ENCODE measurements around the gene ANKRD62. TPM values are rescaled to one million over a fixed set of nuclear protein-coding genes. Genes with fewer than 3 reads are reported as not detected.
"Not testable (repeated sequence)": the region's sequence is repeated elsewhere in the genome, so short reads cannot be mapped to it uniquely, and the experiment has no call there.

The ANKRD62 gene
- total and polyA plus RNA-seq, 4 experiments from 2014 or later, result not detected

- H3K36me3 Mint-ChIP-seq, result no peaks in the 10 kb centered on the region
- no peak overlapping the region for H3K4me3 Mint-ChIP-seq
- Histone ChIP-seq H3K9me3 (ENCODE audit: control insufficient read depth in 1 of 2, low read length in 2 of 2) (no peaks in the 10 kb centered on the region), H3K27ac (ENCODE audit: low read depth, low read length) (no peak overlapping the region), H3K27me3 (ENCODE audit: insufficient read depth, low read length) (no peaks in the 10 kb centered on the region), H3K4me1 (ENCODE audit: insufficient read depth, low read length) (no peaks in the 10 kb centered on the region), H3K4me3 (ENCODE audit: low read length in 2 of 2) (no peak overlapping the region), H3K36me3 (ENCODE audit: insufficient read depth, low read length) (no peaks in the 10 kb centered on the region)
- H3K9me3 Mint-ChIP-seq, result no peaks in the 10 kb centered on the region
- no peaks in the 10 kb centered on the region for H3K4me1 Mint-ChIP-seq
- intact Hi-C loops (cut with micrococcal nuclease), result no loop called here
- peaks cover 3 to 7% of the 10 kb centered on the region in 2 donors for H3K27me3 Mint-ChIP-seq
- CTCF ChIA-PET (ENCODE audit: partially characterized antibody), result no interaction called here
- DNase-seq, result no peak
- POLR2A ChIA-PET (ENCODE audit: partially characterized antibody), result no interaction called here
- H3K27ac Mint-ChIP-seq, result no peak overlapping the region
Observed at GRCh38 chr18:12067671-12068070, 26.0 kb upstream of the ANKRD62 start.

GRCh38 chr18:12068316-12068949 is 25.2 kb upstream of the ANKRD62 start:
- H3K4me1 Mint-ChIP-seq; H3K36me3 ChIP-seq (ENCODE audit: insufficient read depth, low read length); H3K27me3 Mint-ChIP-seq; H3K9me3 Mint-ChIP-seq; H3K4me1 ChIP-seq (ENCODE audit: insufficient read depth, low read length); H3K27ac ChIP-seq (ENCODE audit: low read depth, low read length); H3K27me3 ChIP-seq (ENCODE audit: insufficient read depth, low read length); H3K9me3 ChIP-seq (ENCODE audit: control insufficient read depth in 1 of 2, low read length in 2 of 2); H3K4me3 Mint-ChIP-seq; DNase-seq; H3K4me3 ChIP-seq (ENCODE audit: low read length in 2 of 2); H3K36me3 Mint-ChIP-seq; intact Hi-C loops (cut with micrococcal nuclease); H3K27ac Mint-ChIP-seq; CTCF ChIA-PET (ENCODE audit: partially characterized antibody); POLR2A ChIA-PET (ENCODE audit: partially characterized antibody): not testable (repeated sequence)

DNA sequence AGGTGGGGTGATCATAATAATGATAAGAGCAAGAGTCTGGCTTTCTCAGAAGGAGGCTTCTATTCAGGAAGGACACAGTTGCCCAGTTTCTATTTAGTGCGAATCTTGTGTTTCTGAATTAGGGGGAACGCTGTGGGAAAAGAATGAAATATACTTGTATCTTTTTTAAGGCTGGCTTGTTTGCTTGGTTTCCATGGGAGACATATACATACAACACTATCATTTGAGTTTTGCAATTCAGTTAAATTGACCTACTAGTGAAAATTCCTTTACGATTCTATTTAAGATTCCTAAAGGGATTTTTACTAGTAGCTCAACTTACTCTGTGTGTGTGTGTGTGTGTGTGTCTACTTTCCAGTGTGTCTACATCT is 24.7 kb upstream of the ANKRD62 start:
- CTCF ChIA-PET (ENCODE audit: partially characterized antibody), result no interaction called here
- Mint-ChIP-seq H3K27ac (no peak overlapping the region), H3K27me3 (peaks cover 3 to 7% of the 10 kb centered on the region in 2 donors), H3K4me3 (no peak overlapping the region), H3K4me1 (no peaks in the 10 kb centered on the region), H3K36me3 (no peaks in the 10 kb centered on the region), H3K9me3 (no peaks in the 10 kb centered on the region)
- H3K4me3 ChIP-seq (ENCODE audit: low read length in 2 of 2), result no peak overlapping the region
- H3K4me1 ChIP-seq (ENCODE audit: insufficient read depth, low read length), result no peaks in the 10 kb centered on the region
- DNase-seq, result no peak
- H3K9me3 ChIP-seq (ENCODE audit: control insufficient read depth in 1 of 2, low read length in 2 of 2), result no peaks in the 10 kb centered on the region
- no peaks in the 10 kb centered on the region for H3K36me3 ChIP-seq (ENCODE audit: insufficient read depth, low read length)
- intact Hi-C loops (cut with micrococcal nuclease), result no loop called here
- H3K27ac ChIP-seq (ENCODE audit: low read depth, low read length), result no peak overlapping the region
- H3K27me3 ChIP-seq (ENCODE audit: insufficient read depth, low read length), result no peaks in the 10 kb centered on the region
- POLR2A ChIA-PET (ENCODE audit: partially characterized antibody), result no interaction called here

DNA sequence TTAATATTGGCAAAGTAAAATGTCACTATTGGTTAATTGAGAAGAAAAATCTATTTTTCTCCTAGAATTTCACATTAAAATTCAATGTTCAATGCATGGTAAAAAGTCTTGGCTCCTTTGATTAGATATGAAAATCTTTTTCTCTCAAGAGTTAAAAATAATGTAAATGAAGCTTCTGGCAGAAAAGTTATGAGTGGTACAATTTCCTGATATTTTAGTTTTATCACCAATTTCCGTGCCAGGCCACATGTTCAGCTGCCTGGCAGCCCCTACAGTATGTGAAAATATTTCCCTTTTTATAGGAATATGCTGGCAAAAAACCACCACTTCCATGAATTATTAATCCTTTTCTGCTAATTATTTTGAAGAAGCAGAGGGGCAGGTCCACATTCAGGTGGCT is 22.6 kb upstream of the ANKRD62 start:
- CTCF ChIA-PET (ENCODE audit: partially characterized antibody); H3K4me3 Mint-ChIP-seq; H3K36me3 ChIP-seq (ENCODE audit: insufficient read depth, low read length); H3K4me1 Mint-ChIP-seq; POLR2A ChIA-PET (ENCODE audit: partially characterized antibody); intact Hi-C loops (cut with micrococcal nuclease); H3K4me3 ChIP-seq (ENCODE audit: low read length in 2 of 2); H3K27ac Mint-ChIP-seq; H3K4me1 ChIP-seq (ENCODE audit: insufficient read depth, low read length); H3K9me3 ChIP-seq (ENCODE audit: control insufficient read depth in 1 of 2, low read length in 2 of 2); H3K36me3 Mint-ChIP-seq; DNase-seq; H3K27me3 ChIP-seq (ENCODE audit: insufficient read depth, low read length); H3K27ac ChIP-seq (ENCODE audit: low read depth, low read length); H3K9me3 Mint-ChIP-seq; H3K27me3 Mint-ChIP-seq: not testable (repeated sequence)

DNA sequence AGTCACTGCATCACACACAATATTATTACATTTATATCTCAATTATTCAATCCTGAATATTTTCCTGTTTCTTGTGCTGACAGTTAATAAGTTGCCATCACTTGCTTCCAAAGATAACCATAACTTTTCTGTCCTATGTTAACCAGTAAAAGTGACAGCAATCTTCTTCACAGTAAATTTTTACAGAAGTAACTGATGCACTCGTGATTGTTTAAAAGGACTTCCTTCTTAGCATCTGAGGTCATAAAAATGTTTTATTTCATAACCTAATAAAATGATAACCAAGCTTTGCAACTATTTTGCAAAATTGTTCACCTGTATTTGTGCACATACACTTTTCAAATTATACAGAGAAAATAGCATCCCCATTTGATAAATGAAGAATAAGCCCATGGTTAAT is 20.6 kb upstream of the ANKRD62 start:
- DNase-seq, result no peak
- no peak overlapping the region for H3K27ac ChIP-seq (ENCODE audit: low read depth, low read length)
- Mint-ChIP-seq H3K27me3 (peaks cover 6 to 8% of the 10 kb centered on the region in 2 donors), H3K9me3 (no peaks in the 10 kb centered on the region), H3K4me1 (no peaks in the 10 kb centered on the region), H3K36me3 (no peaks in the 10 kb centered on the region), H3K27ac (no peak overlapping the region), H3K4me3 (no peak overlapping the region)
- no peaks in the 10 kb centered on the region for H3K9me3 ChIP-seq (ENCODE audit: control insufficient read depth in 1 of 2, low read length in 2 of 2)
- POLR2A ChIA-PET (ENCODE audit: partially characterized antibody), result no interaction called here
- no peaks in the 10 kb centered on the region for H3K4me1 ChIP-seq (ENCODE audit: insufficient read depth, low read length)
- intact Hi-C loops (cut with micrococcal nuclease), result no loop called here
- H3K27me3 ChIP-seq (ENCODE audit: insufficient read depth, low read length), result no peaks in the 10 kb centered on the region
- H3K4me3 ChIP-seq (ENCODE audit: low read length in 2 of 2), result no peak overlapping the region
- no peaks in the 10 kb centered on the region for H3K36me3 ChIP-seq (ENCODE audit: insufficient read depth, low read length)
- CTCF ChIA-PET (ENCODE audit: partially characterized antibody), result no interaction called here

DNA sequence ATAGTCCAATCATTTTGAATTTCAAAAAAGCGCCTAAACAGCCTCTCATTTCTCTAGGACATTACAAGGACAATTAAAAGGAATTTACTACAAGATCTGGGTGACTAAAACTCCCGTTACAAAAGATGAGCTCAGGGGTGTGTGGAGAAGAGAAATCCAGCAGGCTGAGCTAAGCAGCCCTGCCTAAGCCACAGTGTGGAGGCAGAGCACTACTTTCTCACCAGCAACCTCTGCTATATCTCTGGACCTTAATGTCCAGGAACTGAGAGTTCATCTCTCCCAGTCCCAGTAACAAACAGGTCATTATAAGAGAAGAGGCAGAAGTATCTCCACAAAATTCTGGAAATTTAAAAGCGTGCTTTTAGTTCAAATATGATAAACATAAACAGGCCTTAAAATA is 18.9 kb upstream of the ANKRD62 start:
- Mint-ChIP-seq H3K27me3 (peaks cover 5 to 7% of the 10 kb centered on the region in 2 donors), H3K4me1 (no peaks in the 10 kb centered on the region), H3K27ac (no peak overlapping the region), H3K9me3 (no peaks in the 10 kb centered on the region), H3K4me3 (peak overlapping the region in 1 of 8 donors; percentile 10), H3K36me3 (no peaks in the 10 kb centered on the region)
- Histone ChIP-seq H3K4me1 (ENCODE audit: insufficient read depth, low read length) (no peaks in the 10 kb centered on the region), H3K9me3 (ENCODE audit: control insufficient read depth in 1 of 2, low read length in 2 of 2) (no peaks in the 10 kb centered on the region), H3K27me3 (ENCODE audit: insufficient read depth, low read length) (no peaks in the 10 kb centered on the region), H3K36me3 (ENCODE audit: insufficient read depth, low read length) (no peaks in the 10 kb centered on the region), H3K4me3 (ENCODE audit: low read length in 2 of 2) (no peak overlapping the region), H3K27ac (ENCODE audit: low read depth, low read length) (no peak overlapping the region)
- intact Hi-C loops (cut with micrococcal nuclease), result no loop called here
- POLR2A ChIA-PET (ENCODE audit: partially characterized antibody), result no interaction called here
- CTCF ChIA-PET (ENCODE audit: partially characterized antibody), result no interaction called here
- no peak for DNase-seq

- ChIA-PET POLR2A (ENCODE audit: partially characterized antibody) (no interaction called here), CTCF (ENCODE audit: partially characterized antibody) (no interaction called here)
- Mint-ChIP-seq H3K27ac (no peak overlapping the region), H3K4me3 (peak overlapping the region in 4 of 8 donors; percentile 6 to 74 (median 40)), H3K9me3 (no peaks in the 10 kb centered on the region), H3K27me3 (peaks cover 5 to 7% of the 10 kb centered on the region in 2 donors), H3K4me1 (no peaks in the 10 kb centered on the region), H3K36me3 (no peaks in the 10 kb centered on the region)
- Histone ChIP-seq H3K36me3 (ENCODE audit: insufficient read depth, low read length) (no peaks in the 10 kb centered on the region), H3K4me3 (ENCODE audit: low read length in 2 of 2) (no peak overlapping the region), H3K27ac (ENCODE audit: low read depth, low read length) (no peak overlapping the region), H3K9me3 (ENCODE audit: control insufficient read depth in 1 of 2, low read length in 2 of 2) (no peaks in the 10 kb centered on the region), H3K4me1 (ENCODE audit: insufficient read depth, low read length) (no peaks in the 10 kb centered on the region), H3K27me3 (ENCODE audit: insufficient read depth, low read length) (no peaks in the 10 kb centered on the region)
- no peak for DNase-seq
- intact Hi-C loops (cut with micrococcal nuclease), result no loop called here
Observed at GRCh38 chr18:12076424-12077140, 17.1 kb upstream of the ANKRD62 start.
